Endothelial cell of umbilical vein (primary cell): ENCODE results near the gene PRR36. TPM values are rescaled to one million over a fixed set of nuclear protein-coding genes. Genes with fewer than 3 reads are reported as not detected.

Source experiments
- BruUV-seq: library from RNA; stranded (reverse); fragments of 400-500 nt; replicated peaks from 2 replicates; lab custom pipeline; 2021; lab: Mats Ljungman, UMichigan
- CTCF ChIA-PET: fragments of 300-600, 350-600 bp; sonication (Branson Sonifier 250); formaldehyde crosslinking; loops from one replicate; lab custom pipeline; 2021; ENCODE audit warnings: antibody characterized with exemption, inconsistent platforms; lab: Charles Lee
- POLR2A ChIA-PET: fragments of 300-600, 350-600 bp; sonication (Branson Sonifier 250); formaldehyde crosslinking; loops from one replicate; lab custom pipeline; 2021; ENCODE audit warnings: antibody characterized with exemption, inconsistent platforms; lab: Charles Lee
- DNase-seq: peaks from one replicate; pipeline ENCODE4 v3.0.0-alpha.2; 2011; ENCODE audit warnings: low read depth, low spot score
- FAIRE-seq: peaks from 2 replicates; lab custom pipeline; 2011; peaks lifted over from hg19 to GRCh38; lab: Jason Lieb, UNC
- H2AFZ ChIP-seq: 2 replicates; pipeline ENCODE4 v1.6.0; 2012; ENCODE audit warnings: low read depth, low read length, control low read depth, inconsistent platforms
- H3K27ac ChIP-seq: 2 replicates; pipeline ENCODE4 v1.5.1; 2011; ENCODE audit warnings: low read depth, mild to moderate bottlenecking, control low read depth, low read length, moderate library complexity; ENCODE audit not compliant: insufficient read depth
- H3K27me3 ChIP-seq, 2 experiments: 2 replicates each; pipeline versions ENCODE4 v1.6.0 to v1.6.1; 2011; ENCODE audit warnings: low read length in 2 of 2, mixed read lengths in 1 of 2; ENCODE audit not compliant: control insufficient read depth in 2 of 2, insufficient read depth in 2 of 2
- H3K36me3 ChIP-seq, 2 experiments: 2 replicates in 1 of 2; 3 replicates in 1 of 2; pipeline ENCODE4 v1.5.1; 2011; ENCODE audit warnings: low read length in 2 of 2, mild to moderate bottlenecking in 1 of 2, moderate library complexity in 1 of 2; ENCODE audit not compliant: control insufficient read depth in 2 of 2, insufficient read depth in 2 of 2; ENCODE audit errors: extremely low read depth in 1 of 2
- H3K4me1 ChIP-seq: 3 replicates; pipeline ENCODE4 v1.5.1; 2011; ENCODE audit warnings: mild to moderate bottlenecking, low read length; ENCODE audit not compliant: control insufficient read depth, insufficient read depth; ENCODE audit errors: extremely low read depth
- H3K4me2 ChIP-seq: 2 replicates; pipeline ENCODE4 v1.6.1; 2011; ENCODE audit warnings: low read length, control low read depth, mixed read lengths; ENCODE audit not compliant: insufficient read depth
- H3K4me3 ChIP-seq, 3 experiments: fragments of 200-600 bp in 1 of 3; sonication (generic), shearing (Covaris generic) in 1 of 3; replicated peaks in 1 of 3; 2 replicates each; pipeline ENCODE4 v1.5.1; 2011 to 2016; ENCODE audit warnings: control low read depth in 3 of 3, low read length in 3 of 3, mild to moderate bottlenecking in 2 of 3, inconsistent platforms in 1 of 3, low read depth in 1 of 3, moderate library complexity in 1 of 3; ENCODE audit not compliant: insufficient read depth in 1 of 3
- H3K79me2 ChIP-seq: 2 replicates; pipeline ENCODE4 v1.6.0; 2012; ENCODE audit warnings: low read length, inconsistent platforms; ENCODE audit not compliant: control insufficient read depth, insufficient read depth
- H3K9ac ChIP-seq: replicated peaks from 2 replicates; pipeline ENCODE3; 2011; ENCODE audit warnings: low read length, control low read depth; ENCODE audit not compliant: insufficient read depth; ENCODE audit errors: extremely low read depth
- H3K9me1 ChIP-seq: replicated peaks from 3 replicates; pipeline ENCODE4 v1.6.0; 2011; ENCODE audit warnings: mild to moderate bottlenecking, low read length; ENCODE audit not compliant: control insufficient read depth, insufficient read depth; ENCODE audit errors: extremely low read depth
- H3K9me3 ChIP-seq: replicated peaks from 2 replicates; pipeline ENCODE4 v1.5.1; 2012; ENCODE audit warnings: low read length, inconsistent platforms; ENCODE audit not compliant: control insufficient read depth, insufficient read depth
- H4K20me1 ChIP-seq: replicated peaks from 2 replicates; pipeline ENCODE3; 2011; ENCODE audit warnings: mild to moderate bottlenecking, low read length; ENCODE audit not compliant: control insufficient read depth, insufficient read depth; ENCODE audit errors: extremely low read depth
- CTCF ChIP-seq, 2 donors: IDR thresholded peaks; 1 replicate in 1 of 2; 2 replicates in 1 of 2; pipeline ENCODE4 v1.5.1; 2011; ENCODE audit warnings: low read length in 2 of 2, mild to moderate bottlenecking in 2 of 2, moderate library complexity in 2 of 2, control low read depth in 1 of 2, inconsistent platforms in 1 of 2, low read depth in 1 of 2; ENCODE audit not compliant: insufficient read depth in 1 of 2; ENCODE audit errors: extremely low read depth in 1 of 2
- EZH2 ChIP-seq: IDR thresholded peaks from 2 replicates; pipeline ENCODE4 v1.6.1; 2012; ENCODE audit warnings: borderline replicate concordance, low read depth, mild to moderate bottlenecking, moderate library complexity, low read length, inconsistent platforms; ENCODE audit not compliant: severe bottlenecking
- FOS ChIP-seq: IDR thresholded peaks from 2 replicates; pipeline ENCODE4 v1.6.1; 2011; ENCODE audit warnings: mild to moderate bottlenecking, low read length, moderate library complexity, borderline replicate concordance; ENCODE audit not compliant: insufficient read depth
- GATA2 ChIP-seq: IDR thresholded peaks from 2 replicates; pipeline ENCODE4 v1.7.0; 2011; ENCODE audit warnings: low read depth, mild to moderate bottlenecking, moderate library complexity, mixed read lengths, low read length; ENCODE audit not compliant: insufficient read length, insufficient read depth
- JUN ChIP-seq: IDR thresholded peaks from 2 replicates; pipeline ENCODE4 v1.6.1; 2011; ENCODE audit warnings: borderline replicate concordance, low read depth; ENCODE audit not compliant: insufficient read length, insufficient read depth
- MAX ChIP-seq: IDR thresholded peaks from 2 replicates; pipeline ENCODE4 v1.6.1; 2011; ENCODE audit not compliant: insufficient read depth, insufficient read length
- MYC ChIP-seq: IDR thresholded peaks from one replicate; pipeline ENCODE4 v1.6.1; 2011; ENCODE audit warnings: mild to moderate bottlenecking, low read depth, low read length
- POLR2A ChIP-seq: IDR thresholded peaks from 2 replicates; pipeline ENCODE4 v1.6.1; 2012; ENCODE audit warnings: low read depth, mild to moderate bottlenecking, control low read depth, low read length
- POLR2AphosphoS5 ChIP-seq: IDR thresholded peaks from 2 replicates; pipeline ENCODE4 v1.6.1; 2012; ENCODE audit warnings: low read depth, mild to moderate bottlenecking, control low read depth, low read length, moderate library complexity; ENCODE audit not compliant: insufficient read depth
- dilution Hi-C: fragments of 300-500 bp; cut with MboI; formaldehyde crosslinking; loops from one replicate; pipeline ENCODE4 v1.15.0; 2019; ENCODE audit warnings: low sequenced_read_pairs; ENCODE audit not compliant: extremely low pct_ligation_motif_present
- intact Hi-C: fragments of 100-400 bp; cut with micrococcal nuclease; formaldehyde crosslinking; loops from one replicate; pipeline ENCODE4 v1.10.0; 2022
- polyA plus RNA-seq, 4 experiments: library from polyadenylated mRNA; depleted of rRNA in 3 of 4; stranded (reverse) in 3 of 4; unstranded in 1 of 4; fragments of >200 nt; gene quantifications; 2 replicates each; pipeline versions ENCODE4 v1.2.1 to v1.2.3, GENCODE V29; 2011 to 2012; ENCODE audit warnings: missing spikeins in 1 of 4
- total RNA-seq: library from RNA; stranded (reverse); gene quantifications from 2 replicates; pipeline ENCODE4 v1.2.3, GENCODE V29; 2021

PRR36 gene
- total and polyA plus RNA-seq, 2 donors (not counting 3 experiments of a cell fraction or from before 2014, with no cell fraction given): not detected

- no peak overlapping the region for H3K4me2 ChIP-seq
- FAIRE-seq (no peak), DNase-seq (no peak)
- no peak overlapping the region for H3K9ac ChIP-seq
- no peaks in the 10 kb centered on the region for H3K9me1 ChIP-seq
- peaks cover 28% of the 10 kb centered on the region for H3K79me2 ChIP-seq
- intact Hi-C loops: no loop called here
- POLR2A ChIA-PET: no interaction called here
- H3K9me3 ChIP-seq: no peaks in the 10 kb centered on the region
- peaks cover 15% of the 10 kb centered on the region for H3K4me1 ChIP-seq
- H3K36me3 ChIP-seq: peaks cover 0 to 23% of the 10 kb centered on the region in 2 experiments
- no peak overlapping the region for H2AFZ ChIP-seq
- H3K27ac ChIP-seq: no peak overlapping the region
- TF ChIP-seq POLR2A (no peak), POLR2AphosphoS5 (no peak), MAX (no peak), JUN (no peak), FOS (no peak), EZH2 (no peak), GATA2 (no peak), CTCF (IDR thresholded peaks at IDR 0.05; ENCODE audit: extremely low read depth in 1 of 2, insufficient read depth in 1 of 2, low read depth in 1 of 2, low read length in 2 of 2) (no peak), MYC (no peak)
- BruUV-seq: no TSS peak
- dilution Hi-C loops: no loop called here
- H3K27me3 ChIP-seq: no peaks in the 10 kb centered on the region
- CTCF ChIA-PET: interaction anchor here (1.0 kb wide), 1 partner anchor 10 kb away, joined by 4 read pairs; no protein-coding TSS in a partner anchor
- H4K20me1 ChIP-seq: no peaks in the 10 kb centered on the region
- H3K4me3 ChIP-seq: no peak overlapping the region
Observed at GRCh38 chr19:7907544-7907943, 33.4 kb upstream of the PRR36 start.
